Activated CD4-positive, alpha-beta T cell treated with anti-CD3 and anti-CD28 coated beads for 48 hours (primary cell): ENCODE data around the gene DNAAF2.

Experiments used
- DNase-seq: peaks from one replicate; pipeline ENCODE4 v3.0.0-alpha.2; 2020

The DNAAF2 gene

DNA sequence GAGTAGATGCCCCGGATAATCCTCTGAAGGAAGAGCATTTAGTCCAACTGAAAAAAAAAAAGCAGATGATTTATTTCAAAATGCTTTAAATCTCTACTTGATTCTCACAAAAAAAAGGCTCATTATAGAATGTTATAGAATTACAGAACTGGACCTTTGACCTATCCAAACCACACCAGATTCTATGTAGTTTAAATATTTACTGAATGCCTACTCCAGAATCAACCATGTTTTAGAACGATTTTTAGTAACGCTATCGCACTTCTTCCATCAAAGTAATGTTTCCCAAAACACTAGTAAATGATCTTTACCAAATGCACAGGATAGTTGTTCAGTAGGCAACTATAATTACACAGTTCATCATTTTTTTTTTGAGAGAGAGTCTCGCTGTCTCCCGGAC lies 51.4 kb downstream of the DNAAF2 start:
- DNase-seq, result no peak

DNA sequence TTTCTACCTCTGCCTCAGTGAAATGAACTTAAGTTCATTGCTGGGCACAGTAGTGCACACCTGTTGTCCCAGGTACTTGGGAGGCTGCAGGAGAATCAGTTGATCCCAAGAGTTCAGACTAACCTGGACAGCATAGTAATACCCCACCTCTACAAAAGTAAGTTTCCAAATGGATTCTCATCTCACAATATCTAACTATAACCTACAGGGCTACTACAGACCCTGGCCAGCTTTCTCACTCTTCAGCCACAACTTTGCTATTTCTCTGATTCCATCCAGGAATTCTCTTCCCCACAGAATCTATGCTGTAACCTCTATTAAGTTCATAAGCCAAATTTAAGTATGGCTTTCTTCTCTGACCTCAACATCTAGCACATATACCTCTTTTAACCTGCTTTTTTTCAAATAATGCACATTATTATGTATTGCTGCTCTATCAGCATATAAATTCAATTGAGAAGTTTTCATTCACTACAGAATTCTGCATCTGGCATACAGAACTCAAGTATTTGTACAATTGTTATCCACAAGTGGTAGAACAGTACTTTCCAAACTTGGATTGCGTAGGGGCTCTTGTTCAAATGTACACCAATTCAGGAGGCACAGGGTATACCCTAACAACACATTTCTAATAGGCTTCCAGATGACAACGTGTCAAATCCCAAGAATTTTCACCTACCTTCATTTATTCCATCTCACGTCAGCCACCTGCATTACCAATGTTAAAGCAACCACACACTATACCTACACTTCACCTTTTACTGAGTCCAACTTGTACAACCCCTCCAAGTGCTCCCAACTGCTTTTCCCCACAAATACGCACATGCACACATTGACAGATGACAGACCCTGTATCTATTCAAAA lies 52.7 kb downstream of the DNAAF2 start:
- DNase-seq, result no peak

DNA sequence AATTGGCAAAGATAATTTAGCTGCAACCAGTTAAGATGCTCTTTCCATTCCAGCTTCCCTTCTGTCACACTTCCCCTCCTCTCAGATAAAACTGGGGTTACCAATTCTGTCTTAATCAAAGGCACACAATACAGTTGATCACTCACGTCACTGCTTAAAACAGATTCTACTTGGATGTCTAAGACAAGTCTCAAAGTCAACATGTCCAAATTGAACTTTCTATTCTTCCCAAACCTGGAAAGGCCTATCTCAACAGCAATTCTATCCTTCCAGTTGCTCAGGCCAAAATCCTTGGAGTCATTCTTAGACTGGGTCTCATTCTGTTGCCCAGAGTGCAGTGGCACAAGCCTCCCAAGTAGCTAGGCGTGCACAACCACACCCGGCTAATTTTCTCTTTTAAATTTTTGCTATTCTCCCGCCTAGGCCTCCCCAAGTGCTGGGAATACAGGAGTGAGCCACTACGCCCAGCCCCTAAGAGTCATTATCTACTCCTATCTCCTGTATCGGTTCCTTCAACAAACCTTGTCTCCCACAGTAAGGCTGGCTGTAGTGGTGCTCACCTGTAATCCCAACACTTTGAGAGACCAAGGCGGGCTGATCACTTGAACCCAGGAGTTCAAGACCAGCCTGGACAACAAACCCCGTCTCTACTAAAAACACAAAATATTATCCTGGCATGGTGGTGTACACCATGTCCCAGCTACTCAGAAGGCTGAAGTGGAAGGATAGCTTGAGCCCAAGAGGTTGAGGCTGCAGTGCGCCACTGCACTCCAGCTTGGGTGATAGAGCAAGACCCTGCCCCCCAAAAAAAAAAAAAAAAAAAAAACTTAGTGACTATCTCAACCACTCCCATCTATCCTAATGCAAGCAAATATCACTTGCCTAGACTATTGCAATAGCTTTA lies 53.6 kb downstream of the DNAAF2 start:
- DNase-seq, result no peak

DNA sequence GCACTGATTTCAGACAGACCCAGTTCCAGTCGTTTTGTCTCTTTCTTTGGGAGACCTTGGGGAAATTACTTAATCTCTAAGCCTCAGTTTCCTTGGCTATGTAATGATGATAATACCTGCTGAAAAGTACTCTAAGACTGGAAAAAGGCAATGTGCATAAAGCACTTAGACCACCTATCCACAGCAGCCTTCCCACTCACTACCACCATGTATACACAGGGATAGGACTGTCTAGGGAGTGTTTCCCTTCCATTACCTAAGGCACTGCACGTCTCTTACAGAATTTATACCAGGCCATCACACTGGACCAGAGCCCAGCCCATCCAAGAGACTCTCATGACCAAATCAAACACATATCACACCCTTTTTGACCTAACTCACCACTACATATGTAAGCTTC lies 55.2 kb downstream of the DNAAF2 start:
- no peak for DNase-seq

DNA sequence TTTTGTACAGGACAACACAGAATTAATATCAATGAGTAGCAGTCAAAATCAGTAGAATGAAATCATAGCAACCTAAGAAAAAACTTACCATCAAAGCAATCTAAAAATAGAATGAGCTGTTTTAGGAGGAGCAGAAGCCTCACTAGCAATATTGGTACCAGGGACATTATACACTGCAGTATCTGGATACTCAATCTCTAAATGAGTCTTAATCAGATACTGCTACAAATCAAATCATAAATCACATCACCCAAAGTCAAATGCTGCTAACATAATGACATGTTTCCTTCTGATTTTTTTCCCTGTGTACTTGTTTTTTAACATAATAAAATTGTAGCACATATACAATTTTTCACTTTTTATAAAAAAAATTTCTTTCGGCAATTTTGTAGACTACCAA lies 56.9 kb downstream of the DNAAF2 start:
- no peak for DNase-seq
